Lung (tissue), 12 donors: Measurements from ENCODE around the gene TSC22D4. TPM values are rescaled to one million over a fixed set of nuclear protein-coding genes. Genes with fewer than 3 reads are reported as not detected.
"Not testable (repeated sequence)": the region's sequence is repeated elsewhere in the genome, so short reads cannot be mapped to it uniquely, and the experiment has no call there.

Experiments used
- ATAC-seq: fragments of 200-7000 bp; cut with Tn5 transposase; one replicate; pipeline ENCODE4 v1.9.1; 2020; ENCODE audit warnings: moderate number of reproducible peaks; ENCODE audit not compliant: insufficient read depth, low FRiP score
- DNase-seq, 3 donors: peaks; one replicate each; pipeline ENCODE4 v3.0.0-alpha.2; 2013 to 2017
- H3K27ac ChIP-seq, 2 donors: one replicate each; pipeline ENCODE4 v1.5.1; 2013; ENCODE audit warnings: mild to moderate bottlenecking in 2 of 2, moderate library complexity in 2 of 2, control low read depth in 1 of 2, inconsistent platforms in 1 of 2, low read depth in 1 of 2, low read length in 1 of 2
- H3K27me3 ChIP-seq, 3 donors: one replicate each; pipeline ENCODE4 v1.5.1; 2013; ENCODE audit warnings: low read length in 2 of 3; ENCODE audit not compliant: control insufficient read depth in 3 of 3, insufficient read depth in 3 of 3
- H3K36me3 ChIP-seq, 4 donors: one replicate each; pipeline ENCODE4 v1.5.1; 2013; ENCODE audit warnings: low read length in 4 of 4, mild to moderate bottlenecking in 1 of 4, moderate library complexity in 1 of 4; ENCODE audit not compliant: control insufficient read depth in 4 of 4, insufficient read depth in 4 of 4
- H3K4me1 ChIP-seq, 5 donors: one replicate each; pipeline ENCODE4 v1.5.1; 2013; ENCODE audit warnings: low read length in 5 of 5, mild to moderate bottlenecking in 2 of 5, moderate library complexity in 1 of 5; ENCODE audit not compliant: control insufficient read depth in 5 of 5, insufficient read depth in 5 of 5
- H3K4me3 ChIP-seq: one replicate; pipeline ENCODE4 v1.5.1; 2013; ENCODE audit warnings: mild to moderate bottlenecking, control low read depth, moderate library complexity
- H3K9ac ChIP-seq, 2 donors: one replicate each; pipeline ENCODE4 v1.5.1; 2013; ENCODE audit warnings: low read length in 2 of 2, control low read depth in 1 of 2; ENCODE audit not compliant: insufficient read depth in 1 of 2
- H3K9me3 ChIP-seq, 4 donors: one replicate each; pipeline ENCODE4 v1.5.1; 2013; ENCODE audit warnings: low read length in 3 of 4, mild to moderate bottlenecking in 1 of 4, moderate library complexity in 1 of 4; ENCODE audit not compliant: control insufficient read depth in 4 of 4, insufficient read depth in 3 of 4
- CTCF ChIP-seq: IDR thresholded peaks from 2 replicates; pipeline ENCODE4 v1.5.1; 2012; ENCODE audit warnings: mild to moderate bottlenecking; ENCODE audit errors: control extremely low read depth, extremely low read depth
- WGBS, 2 donors: extraction: QIAGEN DNeasy Blood & Tissue Kit; methylation state at CpG; one replicate each; pipeline ENCODE4 v1.1.7; 2013; 5-methylcytosine and 5-hydroxymethylcytosine counted together
- polyA plus RNA-seq, 2 donors: library from polyadenylated mRNA; stranded (reverse); fragments of 200-250 nt; gene quantifications; one replicate each; pipeline ENCODE4 v1.2.1, GENCODE V29; 2013
- total RNA-seq, 2 donors: library from RNA; depleted of rRNA in 1 of 2; stranded (reverse); fragments of >200 nt in 1 of 2; gene quantifications; one replicate each; pipeline ENCODE4 v1.2.1, GENCODE V29; 2014 to 2021
- donor health status: control.
- donor health status: control.
- donor health status: Bipolar disorder and iron deficiency.
- donor health status: healthy.
- donor health status: DM: yes; HTN: yes; CAD: no.

Gene TSC22D4
- total and polyA plus RNA-seq, 4 donors = 33.6 to 62.8 (median 50.1) TPM

GRCh38 chr7:100504887-100505611 lies 26.0 kb upstream of the TSC22D4 start:
- 93 to 94% methylated on average over 9 of the region's 9 CpGs for WGBS, 2 donors
- Histone ChIP-seq H3K27ac (no peak overlapping the region), H3K4me3 (no peak overlapping the region), H3K4me1 (peaks cover 0 to 2% (median 0%) of the 10 kb centered on the region in 5 donors), H3K27me3 (no peaks in the 10 kb centered on the region), H3K36me3 (no peaks in the 10 kb centered on the region), H3K9me3 (no peaks in the 10 kb centered on the region), H3K9ac (no peak overlapping the region)
- no peak for TF ChIP-seq CTCF
- DNase-seq (no peak), ATAC-seq (no peak)

- DNase-seq = not testable (repeated sequence)
- WGBS, 2 donors = 95 to 98% methylated on average over 3 of the region's 3 CpGs
Measured at GRCh38 chr7:100504031-100504430, 25.0 kb upstream of the TSC22D4 start.

GRCh38 chr7:100500743-100501142 lies 21.7 kb upstream of the TSC22D4 start:
- DNase-seq, ATAC-seq: not testable (repeated sequence)
- WGBS, 2 donors = 94 to 96% methylated on average over 2 of the region's 2 CpGs

More at GRCh38 chr7:100504031-100504430, 25.0 kb upstream of the TSC22D4 start:
- not testable (repeated sequence) for H3K4me3 ChIP-seq, H3K4me1 ChIP-seq, H3K36me3 ChIP-seq, H3K9ac ChIP-seq, H3K27ac ChIP-seq, H3K27me3 ChIP-seq, H3K9me3 ChIP-seq, ATAC-seq

GRCh38 chr7:100496509-100496908 lies 17.5 kb upstream of the TSC22D4 start:
- Histone ChIP-seq H3K36me3 (peaks cover 0 to 3% (median 0%) of the 10 kb centered on the region in 4 donors), H3K4me1 (peaks cover 0 to 10% (median 0%) of the 10 kb centered on the region in 5 donors), H3K4me3 (no peak overlapping the region), H3K9me3 (no peaks in the 10 kb centered on the region), H3K27ac (no peak overlapping the region), H3K9ac (no peak overlapping the region), H3K27me3 (no peaks in the 10 kb centered on the region)
- no peak for ATAC-seq
- TF ChIP-seq CTCF = no peak
- DNase-seq = no peak
- WGBS, 2 donors = 86 to 90% methylated on average over 6 of the region's 6 CpGs

More at GRCh38 chr7:100500743-100501142, 21.7 kb upstream of the TSC22D4 start:
- not testable (repeated sequence) for H3K4me1 ChIP-seq, H3K27me3 ChIP-seq, H3K9ac ChIP-seq, H3K36me3 ChIP-seq, H3K9me3 ChIP-seq, H3K4me3 ChIP-seq, H3K27ac ChIP-seq
